Erythroblast (primary cell): ENCODE results near the gene CTNNA3.

Source experiments
- GATA1 ChIP-seq: IDR thresholded peaks from 2 replicates; pipeline ENCODE4 v1.6.1; 2011; ENCODE audit warnings: low read depth, mild to moderate bottlenecking, control low read depth, low read length, moderate library complexity
- POLR2A ChIP-seq: IDR thresholded peaks from 2 replicates; pipeline ENCODE4 v1.6.1; 2011; ENCODE audit warnings: mild to moderate bottlenecking, low read length

- TF ChIP-seq POLR2A: no peak
- TF ChIP-seq GATA1: no peak
Measured at GRCh38 chr10:67471022-67471421, 225.0 kb downstream of the CTNNA3 start.
